ENCODE data around the gene FBXO41.

DNA sequence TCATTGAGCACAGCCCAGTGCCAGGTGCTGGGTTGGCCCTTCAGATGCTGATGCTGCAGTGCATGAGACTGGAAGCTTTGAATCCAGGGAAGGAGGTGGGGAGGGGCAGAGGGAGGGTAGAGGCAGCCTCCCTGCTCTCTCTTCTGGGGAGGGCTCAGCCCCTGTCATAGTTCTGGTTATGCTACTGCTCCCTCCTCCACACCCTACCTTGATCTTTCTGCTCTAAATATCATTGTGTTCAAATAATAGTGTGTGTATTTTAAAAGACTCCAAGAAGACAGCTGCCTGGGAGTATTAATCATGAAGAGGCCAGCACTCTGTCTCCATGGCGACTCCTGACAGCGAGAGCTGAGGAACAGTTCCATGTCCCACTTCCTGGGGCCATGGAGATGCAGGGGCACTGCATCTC, 12.9 kb upstream of the FBXO41 start:
- no peak for TF ChIP-seq SP1 (CRISPR knock-in tag; IDR thresholded peaks at IDR 0.05)
- no peak for TF ChIP-seq RFX5 (IDR thresholded peaks at IDR 0.05; ENCODE audit: low read depth, low read length)
- no peak for TF ChIP-seq EZH2 (IDR thresholded peaks at IDR 0.05; ENCODE audit: borderline replicate concordance, low read depth, low read length)
- TF ChIP-seq POLR2A (conservative IDR thresholded peaks at IDR 0.05), result no peak
- TF ChIP-seq LARP7 (IDR thresholded peaks at IDR 0.05), result no peak
- no peak for TF ChIP-seq MLLT1 (IDR thresholded peaks at IDR 0.05)
- no peak for TF ChIP-seq SRSF3 (IDR thresholded peaks at IDR 0.05; ENCODE audit: insufficient read depth, low read length)
- no peak for TF ChIP-seq CTBP1 (IDR thresholded peaks at IDR 0.05; ENCODE audit: borderline replicate concordance)
- TF ChIP-seq ZNF699 (CRISPR knock-in tag; IDR thresholded peaks at IDR 0.05; ENCODE audit: insufficient replicate concordance), result no peak
- TF ChIP-seq TAF9B (IDR thresholded peaks at IDR 0.05; ENCODE audit: partially characterized antibody), result no peak
